IPS DF 19.7 (cell line): ENCODE measurements around the gene PDE1A.

ENCODE experiments used
- DNase-seq: peaks from one replicate; pipeline ENCODE4 v3.0.0-alpha.2; 2013; ENCODE audit warnings: low read depth, low spot score

PDE1A gene

DNA sequence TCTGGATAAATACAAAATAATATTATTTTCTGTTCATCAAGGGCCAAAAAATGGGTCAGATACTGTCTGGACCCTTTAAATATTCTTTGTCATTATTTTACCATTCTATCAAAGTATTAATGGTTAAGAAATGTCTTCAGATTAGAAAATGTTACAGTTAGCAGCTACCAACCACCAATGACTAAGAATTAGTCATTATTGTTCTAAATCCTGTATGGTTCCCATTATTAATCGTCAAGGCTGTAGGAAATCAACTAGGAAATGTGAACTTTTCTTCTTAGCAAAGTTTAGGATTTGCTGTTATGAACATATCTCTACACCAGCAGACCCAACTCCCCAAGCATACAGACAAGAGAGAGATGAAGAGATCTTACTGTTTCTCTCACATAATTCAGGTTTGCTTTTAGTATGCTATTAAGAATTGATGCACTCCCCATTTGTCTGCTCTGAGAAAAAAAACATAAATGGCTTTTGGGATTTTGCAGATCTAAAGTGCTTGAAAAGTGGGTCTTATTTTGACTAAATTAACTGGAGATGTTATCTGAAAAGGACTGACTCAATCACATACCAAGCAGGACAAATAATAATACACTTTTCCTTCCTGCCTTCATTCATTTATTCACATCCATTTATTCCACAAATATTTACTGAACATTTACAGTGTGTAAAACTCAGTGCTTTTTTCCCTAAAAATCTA is 293.5 kb downstream of the PDE1A start:
- DNase-seq = no peak

DNA sequence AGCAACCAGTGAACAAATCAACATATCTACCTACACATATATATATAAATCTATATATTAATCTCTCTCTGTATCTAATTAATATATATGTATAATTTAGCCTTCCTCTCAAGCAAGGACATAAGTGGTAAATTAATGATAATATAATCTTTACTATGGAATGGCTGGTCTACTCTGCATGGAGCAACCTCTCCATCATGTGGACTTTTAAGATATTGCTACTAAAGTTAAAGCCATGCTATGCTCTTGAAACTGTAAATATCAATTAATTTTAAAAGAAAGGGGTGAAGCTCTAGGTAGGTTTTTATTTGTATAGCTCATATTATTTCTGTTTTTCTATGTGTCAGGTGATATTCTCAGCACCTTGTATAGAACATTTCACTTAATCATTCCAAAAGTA is 294.2 kb downstream of the PDE1A start:
- no peak for DNase-seq

DNA sequence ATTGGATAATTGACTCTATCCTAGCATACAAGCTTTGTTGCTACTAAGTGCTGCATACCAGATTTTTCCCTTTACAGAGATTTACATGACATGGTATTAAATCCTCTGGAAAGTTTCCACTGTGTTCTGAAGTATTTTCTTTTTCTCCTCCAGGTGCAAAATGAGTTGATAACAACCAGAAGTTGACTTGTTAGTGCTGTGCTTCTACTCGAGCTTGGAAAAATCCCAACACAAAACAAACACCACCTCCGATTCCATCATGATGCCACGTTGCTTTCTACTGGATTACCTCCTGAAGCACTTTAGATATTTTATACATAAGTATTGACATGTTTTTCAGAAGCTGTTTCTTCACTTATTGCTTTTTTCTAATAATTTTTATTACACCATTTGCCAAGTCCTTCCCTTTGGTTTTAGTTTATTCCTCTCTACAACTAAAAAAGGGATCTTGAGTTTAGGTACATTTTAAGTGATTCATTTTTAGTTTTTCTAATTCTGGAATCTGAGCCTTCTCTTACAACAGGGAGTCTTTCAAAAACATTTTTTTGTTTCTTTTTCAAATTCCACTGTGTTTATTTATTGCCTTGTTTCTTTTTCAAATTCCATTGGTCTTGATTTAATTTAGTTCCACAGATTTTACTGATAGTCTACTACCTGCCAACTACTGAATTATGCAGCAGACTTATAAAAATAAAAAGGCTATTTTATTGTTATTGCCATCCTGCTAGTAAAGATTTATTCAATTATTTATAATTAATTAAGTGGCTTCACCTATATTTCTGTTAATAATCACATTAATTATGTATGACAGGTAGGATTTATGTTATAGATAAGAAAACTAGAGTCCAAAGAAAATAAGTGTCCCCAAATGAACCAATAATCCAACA is 297.8 kb downstream of the PDE1A start:
- DNase-seq = no peak

DNA sequence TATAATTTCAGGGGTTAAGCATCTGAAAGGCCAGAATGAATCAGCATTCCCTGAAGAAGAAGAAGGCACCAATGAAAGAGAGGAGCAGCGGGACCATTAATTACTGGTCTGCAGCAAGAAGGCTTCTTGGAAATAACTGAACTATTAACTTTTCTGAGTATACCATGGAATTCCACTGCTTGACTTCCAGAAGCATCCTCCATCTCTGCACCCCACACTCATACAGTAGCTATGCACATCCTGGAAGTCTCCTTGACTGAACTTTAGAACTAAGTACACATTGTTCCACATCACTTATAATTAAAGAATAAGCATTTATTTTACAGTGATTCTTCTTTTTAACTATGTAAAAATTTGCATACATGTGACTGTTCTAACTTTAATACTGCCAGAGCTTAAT is 309.6 kb downstream of the PDE1A start:
- DNase-seq = no peak

DNA sequence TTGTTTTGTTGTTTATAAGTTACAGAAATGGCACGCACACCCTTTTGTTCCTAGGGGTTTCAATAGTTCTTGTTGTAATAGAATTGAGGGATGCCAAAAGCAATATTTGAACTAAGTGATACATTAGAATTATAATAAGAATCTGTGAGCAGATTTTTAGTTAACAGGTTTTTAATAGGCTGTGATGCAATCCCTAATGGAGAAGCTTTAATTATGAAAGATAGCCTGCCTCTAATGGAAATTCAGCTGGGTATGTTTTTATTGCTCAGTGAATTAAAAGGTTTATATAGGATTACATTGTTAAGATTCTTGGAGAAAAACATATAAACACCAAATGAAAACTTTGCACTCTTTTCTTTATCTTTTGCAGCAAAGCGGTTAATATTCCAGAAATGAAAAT is 310.1 kb downstream of the PDE1A start:
- no peak for DNase-seq

DNA sequence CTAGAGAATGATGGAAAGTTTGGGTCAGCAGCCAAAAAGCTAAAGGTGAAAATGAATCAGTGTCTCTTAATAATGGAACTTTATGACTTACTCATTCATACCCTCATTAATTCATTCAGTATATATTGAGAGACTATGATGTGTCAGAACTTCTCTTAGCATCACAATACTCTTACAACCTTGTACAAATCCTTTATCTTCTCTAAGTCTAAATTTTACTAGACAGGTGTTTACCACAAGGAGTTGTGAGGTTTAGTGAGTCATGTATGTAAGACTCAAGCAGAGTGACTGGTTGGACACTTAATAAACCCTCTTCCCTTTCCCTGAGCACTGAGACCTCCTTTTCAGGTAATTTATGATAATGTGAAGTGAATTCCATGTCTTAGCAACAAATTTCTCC is 311.6 kb downstream of the PDE1A start:
- DNase-seq = no peak

DNA sequence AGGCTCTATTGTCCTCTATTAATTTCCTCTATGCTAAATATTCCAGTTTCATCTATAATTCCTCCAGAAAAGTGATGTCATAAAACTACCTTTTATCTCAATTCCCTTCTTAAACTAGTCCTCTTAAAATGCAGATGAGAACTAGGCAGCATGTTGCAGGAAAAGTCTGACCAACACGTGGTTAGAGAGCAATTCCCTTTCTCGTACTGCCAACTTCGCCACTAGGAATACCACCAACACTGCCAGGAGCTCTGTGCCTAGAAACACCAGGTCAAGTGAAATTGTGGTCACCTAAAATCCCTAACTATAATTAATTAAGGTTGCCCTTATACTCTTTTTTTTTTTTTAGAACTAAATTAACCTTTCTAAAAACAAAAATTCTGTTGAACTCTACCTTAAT is 313.5 kb downstream of the PDE1A start:
- no peak for DNase-seq

DNA sequence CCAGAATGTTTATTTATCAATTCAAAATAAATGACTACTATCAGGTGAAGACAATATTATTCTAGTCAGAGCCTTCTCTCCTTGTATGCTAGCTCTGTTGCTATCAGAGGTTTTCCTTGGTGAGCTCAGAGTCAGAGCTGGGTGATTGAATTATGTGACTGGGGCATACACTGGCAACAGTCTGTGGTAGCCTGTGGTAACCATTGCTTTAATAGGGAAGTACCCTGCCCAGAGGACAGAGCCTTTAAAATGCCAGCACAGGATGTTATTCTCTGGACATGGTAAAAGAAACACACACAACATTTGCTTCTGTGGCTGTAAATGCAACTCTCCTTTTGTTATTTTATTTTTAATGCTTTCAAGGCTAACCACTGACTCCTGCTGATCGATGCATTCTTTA is 316.5 kb downstream of the PDE1A start:
- no peak for DNase-seq

DNA sequence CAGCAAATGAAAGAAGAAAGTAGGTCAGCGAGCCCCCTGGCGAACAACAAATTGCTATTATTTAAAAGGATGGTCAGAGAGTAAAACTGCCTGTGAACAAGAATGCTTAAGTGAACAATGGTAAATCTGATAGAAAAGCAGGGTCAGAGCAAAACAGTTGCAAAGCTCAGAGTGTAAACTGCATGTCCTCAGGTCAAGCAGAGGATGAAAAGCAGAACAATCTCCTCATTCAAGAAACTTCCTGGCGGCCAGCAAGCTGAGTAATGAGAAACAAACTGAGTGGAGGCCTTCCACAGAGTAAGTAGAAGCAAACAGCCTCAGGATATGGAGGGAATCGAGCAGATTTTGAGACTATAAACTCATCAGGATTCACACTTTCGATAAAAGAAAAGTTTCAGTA is 323.3 kb downstream of the PDE1A start:
- no peak for DNase-seq

DNA sequence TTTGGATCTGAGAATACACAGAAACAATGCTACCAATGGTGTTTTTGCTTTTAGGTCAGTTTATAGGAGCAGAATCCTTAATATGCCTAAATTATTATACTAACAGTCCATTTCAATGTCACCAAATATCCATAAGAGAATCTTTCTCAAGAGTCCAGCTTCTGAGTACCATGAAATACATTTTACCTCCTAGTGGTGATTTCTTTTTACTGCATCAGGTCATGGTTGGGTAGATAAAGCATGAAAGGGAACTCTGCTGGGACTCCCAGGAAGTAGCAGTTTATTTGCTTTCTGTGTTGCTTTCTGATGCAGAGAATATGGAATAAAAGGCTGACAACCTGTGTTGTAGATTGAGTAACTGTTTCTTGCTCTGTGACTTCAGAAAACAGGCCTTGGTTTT is 325.6 kb downstream of the PDE1A start:
- DNase-seq = peak; percentile 5

DNA sequence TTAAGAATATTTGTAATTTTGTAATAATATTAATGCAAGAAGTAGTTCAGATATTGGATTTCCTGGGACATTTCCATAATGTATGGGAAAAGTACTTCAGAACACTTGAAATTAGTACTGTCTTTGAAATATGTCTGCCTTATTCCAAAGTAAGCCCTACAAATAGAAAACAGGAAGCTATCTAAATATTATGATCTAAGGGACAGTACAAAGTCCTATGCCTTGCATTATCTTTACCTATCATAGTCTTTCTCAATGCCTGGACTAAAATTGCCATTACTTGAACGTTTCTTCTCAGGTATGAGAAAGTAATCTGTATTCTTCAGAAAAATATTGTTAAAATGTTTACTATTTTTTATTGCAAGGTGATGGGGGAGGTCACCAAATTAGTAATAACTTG is 328.2 kb downstream of the PDE1A start:
- DNase-seq = no peak

DNA sequence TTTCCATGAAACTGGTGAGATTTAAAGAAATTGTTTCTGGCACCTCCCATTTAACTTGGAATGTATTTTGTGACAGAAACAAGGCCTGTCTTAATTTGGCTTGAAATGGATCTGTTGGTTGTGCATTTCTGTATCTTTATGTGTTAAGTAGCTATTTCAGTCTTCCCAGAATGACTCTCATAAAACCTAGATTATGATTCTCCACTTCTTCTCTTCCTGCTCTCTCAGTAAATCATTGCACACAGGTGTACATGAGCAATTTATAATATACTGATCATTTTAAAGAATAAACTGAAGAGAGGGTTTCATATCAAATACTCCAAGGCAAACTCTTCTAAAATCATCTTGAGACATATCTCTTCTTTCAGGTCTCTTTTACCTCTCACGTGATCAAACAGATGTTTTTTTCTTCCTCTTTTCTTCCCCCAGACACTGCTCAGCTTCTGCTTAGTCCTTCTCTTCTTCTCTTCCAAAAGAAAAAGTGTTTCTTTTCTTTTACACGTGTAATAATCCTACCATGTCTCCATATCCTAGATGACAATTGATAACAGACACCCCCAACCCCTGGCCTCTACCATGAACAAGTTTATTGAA is 329.2 kb downstream of the PDE1A start:
- DNase-seq = no peak

DNA sequence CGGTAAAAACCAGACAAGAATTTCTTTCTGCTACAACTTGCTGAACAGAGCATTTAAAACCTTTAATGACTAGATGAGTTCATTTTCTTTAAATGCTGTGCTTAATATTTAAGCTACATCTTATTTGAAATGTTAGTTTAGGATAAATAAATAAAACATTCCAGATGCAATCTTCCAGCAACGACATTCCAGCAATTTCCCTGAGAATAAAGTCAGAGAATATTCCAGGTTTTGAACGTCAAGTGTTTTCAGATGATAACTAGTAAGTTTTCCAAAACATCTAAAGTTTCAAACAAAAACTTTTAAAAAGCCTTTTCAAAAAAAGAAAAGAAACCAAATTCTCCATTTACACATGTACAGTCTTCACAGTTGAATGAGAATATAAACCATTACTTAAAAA is 336.4 kb downstream of the PDE1A start:
- no peak for DNase-seq
